GM12878 (cell line): ENCODE results near the gene RBM4.

Experiments used
- CTCF ChIP-seq, 3 experiments: IDR thresholded peaks in 2 of 3; conservative IDR thresholded peaks in 1 of 3; 2 replicates each; pipeline ENCODE4 v1.5.1; 2011; ENCODE audit warnings: low read depth in 3 of 3, low read length in 3 of 3, mild to moderate bottlenecking in 3 of 3, control low read depth in 2 of 3, moderate library complexity in 2 of 3, inconsistent platforms in 1 of 3, mixed read lengths in 1 of 3; ENCODE audit not compliant: control insufficient read depth in 2 of 3, insufficient read depth in 1 of 3; ENCODE audit errors: extremely low read depth in 1 of 3
- MEF2A ChIP-seq: IDR thresholded peaks from 2 replicates; pipeline ENCODE4 v1.6.1; 2011; ENCODE audit warnings: low read depth, mild to moderate bottlenecking, low read length, moderate library complexity; ENCODE audit not compliant: insufficient read depth

GRCh38 chr11:66680966-66681645, 42.6 kb downstream of the RBM4 start:
- TF ChIP-seq MEF2A (no peak), CTCF (IDR thresholded peaks at IDR 0.05 in 2 of 3, conservative IDR thresholded peaks at IDR 0.05 in 1 of 3; ENCODE audit: control insufficient read depth in 2 of 3, extremely low read depth in 1 of 3, insufficient read depth in 1 of 3, low read depth in 3 of 3, low read length in 3 of 3) (no peak)
